AG10803 (cell line): ENCODE data around the gene METTL9.
"Not testable (repeated sequence)": the region's sequence is repeated elsewhere in the genome, so short reads cannot be mapped to it uniquely, and the experiment has no call there.

Experiments used
- DNase-seq: peaks from one replicate; pipeline ENCODE4 v3.0.0; 2010; ENCODE audit warnings: low read depth
- H3K4me3 ChIP-seq: 2 replicates; pipeline ENCODE4 v1.5.1; 2011; ENCODE audit warnings: mild to moderate bottlenecking, low read length, control low read depth
- CTCF ChIP-seq: conservative IDR thresholded peaks from 2 replicates; pipeline ENCODE4 v1.5.1; 2011; ENCODE audit warnings: mild to moderate bottlenecking, low read length, control low read depth, inconsistent platforms

METTL9 gene

GRCh38 chr16:21574372-21574771 lies 25.0 kb upstream of the METTL9 start:
- TF ChIP-seq CTCF: no peak
- H3K4me3 ChIP-seq: no peak overlapping the region
- no peak for DNase-seq

GRCh38 chr16:21576323-21576722 lies 23.1 kb upstream of the METTL9 start:
- H3K4me3 ChIP-seq, DNase-seq: not testable (repeated sequence)

GRCh38 chr16:21577487-21577886 lies 21.9 kb upstream of the METTL9 start:
- H3K4me3 ChIP-seq, DNase-seq: not testable (repeated sequence)

GRCh38 chr16:21578311-21578710 lies 21.1 kb upstream of the METTL9 start:
- H3K4me3 ChIP-seq, DNase-seq: not testable (repeated sequence)

GRCh38 chr16:21580131-21580530 lies 19.2 kb upstream of the METTL9 start:
- DNase-seq, H3K4me3 ChIP-seq: not testable (repeated sequence)

- DNase-seq: no peak
- no peak overlapping the region for H3K4me3 ChIP-seq
- no peak for TF ChIP-seq CTCF
Measured at GRCh38 chr16:21580807-21581206, 18.6 kb upstream of the METTL9 start.

- no peak for TF ChIP-seq CTCF
- no peak overlapping the region for H3K4me3 ChIP-seq
- DNase-seq: no peak
Measured at GRCh38 chr16:21584817-21585216, 14.6 kb upstream of the METTL9 start.

- not testable (repeated sequence) for DNase-seq, H3K4me3 ChIP-seq
Measured at GRCh38 chr16:21588593-21588992, 10.8 kb upstream of the METTL9 start.

GRCh38 chr16:21589551-21589950 lies 9.8 kb upstream of the METTL9 start:
- no peak for TF ChIP-seq CTCF
- no peak overlapping the region for H3K4me3 ChIP-seq
- DNase-seq: no peak

- no peak for DNase-seq
- no peak for TF ChIP-seq CTCF
- no peak overlapping the region for H3K4me3 ChIP-seq
Measured at GRCh38 chr16:21590287-21590686, 9.1 kb upstream of the METTL9 start.
